ENCODE data around the gene GPX4.
"Not testable (repeated sequence)": the region's sequence is repeated elsewhere in the genome, so short reads cannot be mapped to it uniquely, and the experiment has no call there.

GPX4 gene

GRCh38 chr19:1113986-1114483, 10.2 kb downstream of the GPX4 start:
- TF ChIP-seq, protein P1, sequence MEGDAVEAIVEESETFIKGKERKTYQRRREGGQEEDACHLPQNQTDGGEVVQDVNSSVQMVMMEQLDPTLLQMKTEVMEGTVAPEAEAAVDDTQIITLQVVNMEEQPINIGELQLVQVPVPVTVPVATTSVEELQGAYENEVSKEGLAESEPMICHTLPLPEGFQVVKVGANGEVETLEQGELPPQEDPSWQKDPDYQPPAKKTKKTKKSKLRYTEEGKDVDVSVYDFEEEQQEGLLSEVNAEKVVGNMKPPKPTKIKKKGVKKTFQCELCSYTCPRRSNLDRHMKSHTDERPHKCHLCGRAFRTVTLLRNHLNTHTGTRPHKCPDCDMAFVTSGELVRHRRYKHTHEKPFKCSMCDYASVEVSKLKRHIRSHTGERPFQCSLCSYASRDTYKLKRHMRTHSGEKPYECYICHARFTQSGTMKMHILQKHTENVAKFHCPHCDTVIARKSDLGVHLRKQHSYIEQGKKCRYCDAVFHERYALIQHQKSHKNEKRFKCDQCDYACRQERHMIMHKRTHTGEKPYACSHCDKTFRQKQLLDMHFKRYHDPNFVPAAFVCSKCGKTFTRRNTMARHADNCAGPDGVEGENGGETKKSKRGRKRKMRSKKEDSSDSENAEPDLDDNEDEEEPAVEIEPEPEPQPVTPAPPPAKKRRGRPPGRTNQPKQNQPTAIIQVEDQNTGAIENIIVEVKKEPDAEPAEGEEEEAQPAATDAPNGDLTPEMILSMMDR (IDR thresholded peaks at IDR 0.05; ENCODE audit: control insufficient read depth, extremely low read depth, insufficient read depth) = no peak
- no peak for DNase-seq (ENCODE audit: low read depth)
- no peak overlapping the region for H3K4me3 ChIP-seq (ENCODE audit: low read depth, low read length)

DNA sequence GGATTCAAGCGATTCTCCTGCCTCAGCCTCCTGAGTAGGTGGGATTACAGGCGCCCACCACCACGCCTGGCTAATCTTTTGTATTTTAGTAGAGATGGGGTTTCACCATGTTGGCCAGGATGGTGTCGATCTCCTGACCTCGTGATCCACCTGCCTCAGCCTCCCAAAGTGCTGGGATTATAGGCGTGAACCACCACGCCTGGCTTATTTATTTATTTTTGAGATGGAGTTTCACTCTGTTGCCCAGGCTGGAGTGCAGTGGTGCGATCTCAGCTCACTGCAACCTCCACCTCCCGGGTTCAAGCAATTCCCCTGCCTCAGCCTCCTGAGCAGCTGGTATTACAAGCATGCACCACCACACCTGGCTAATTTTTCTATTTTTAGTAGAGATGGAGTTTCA, 10.9 kb downstream of the GPX4 start:
- H3K4me3 ChIP-seq (ENCODE audit: low read depth, low read length) = not testable (repeated sequence)

GRCh38 chr19:1115646-1116420, 12.0 kb downstream of the GPX4 start:
- DNase-seq (ENCODE audit: low read depth) = no peak
- no peak overlapping the region for H3K4me3 ChIP-seq (ENCODE audit: low read depth, low read length)
- TF ChIP-seq, protein P1 (IDR thresholded peaks at IDR 0.05; ENCODE audit: control insufficient read depth, extremely low read depth, insufficient read depth) = no peak

More for the DNA sequence above, 10.9 kb downstream of the GPX4 start:
- not testable (repeated sequence) for DNase-seq (ENCODE audit: low read depth)

- no peak overlapping the region for H3K4me3 ChIP-seq (ENCODE audit: low read depth, low read length)
- no peak for DNase-seq (ENCODE audit: low read depth)
- TF ChIP-seq, protein P1 (IDR thresholded peaks at IDR 0.05; ENCODE audit: control insufficient read depth, extremely low read depth, insufficient read depth) = no peak
These were observed 13.2 kb downstream of the GPX4 start for GRCh38 chr19:1116726-1117581.

GRCh38 chr19:1117654-1118053, 13.9 kb downstream of the GPX4 start:
- TF ChIP-seq, protein P1 (IDR thresholded peaks at IDR 0.05; ENCODE audit: control insufficient read depth, extremely low read depth, insufficient read depth) = no peak

GRCh38 chr19:1118999-1119398, 15.2 kb downstream of the GPX4 start:
- TF ChIP-seq, protein P1 (IDR thresholded peaks at IDR 0.05; ENCODE audit: control insufficient read depth, extremely low read depth, insufficient read depth) = no peak
- no peak for DNase-seq (ENCODE audit: low read depth)
- no peak overlapping the region for H3K4me3 ChIP-seq (ENCODE audit: low read depth, low read length)

More at GRCh38 chr19:1117654-1118053, 13.9 kb downstream of the GPX4 start:
- H3K4me3 ChIP-seq (ENCODE audit: low read depth, low read length) = no peak overlapping the region
- no peak for DNase-seq (ENCODE audit: low read depth)
